ENCODE data around the gene METTL18. TPM values are rescaled to one million over a fixed set of nuclear protein-coding genes. Genes with fewer than 3 reads are reported as not detected.

METTL18 gene
- total RNA-seq, 1 donor from 2014 or later, result 24.2 TPM

DNA sequence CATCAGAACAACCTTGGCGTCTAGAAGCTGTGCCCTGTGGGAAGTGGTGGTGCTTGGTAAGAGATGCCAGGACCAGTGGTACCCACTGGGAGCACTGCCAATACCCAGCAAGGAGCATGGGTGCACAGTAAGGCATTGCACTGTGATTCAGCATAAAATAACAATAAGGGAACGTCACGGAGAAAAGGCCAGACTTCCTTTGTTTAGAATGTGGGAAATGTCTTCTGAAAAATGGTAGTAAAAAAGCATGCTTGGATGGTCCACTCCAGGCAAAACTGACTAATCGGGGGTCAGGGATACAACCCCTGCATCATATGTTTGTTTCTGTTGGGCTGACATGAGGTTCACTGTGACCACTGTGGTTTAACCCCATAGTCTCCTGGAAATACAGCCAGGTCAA lies 14.7 kb downstream of the METTL18 start:
- no peak overlapping the region for H3K27ac ChIP-seq
- no peaks in the 10 kb centered on the region for H3K79me2 ChIP-seq (ENCODE audit: low read depth)
- no peak overlapping the region for H3K4me2 ChIP-seq
- H3K4me3 ChIP-seq, result no peak overlapping the region
- no peaks in the 10 kb centered on the region for H3K27me3 ChIP-seq
- no peak overlapping the region for H3K4me3 Mint-ChIP-seq
- H3K9ac ChIP-seq, result no peak overlapping the region
- TF ChIP-seq EZH2phosphoT487 (IDR thresholded peaks at IDR 0.05) (no peak), EZH2 (IDR thresholded peaks at IDR 0.05) (no peak)
- TF ChIP-seq, protein P1, sequence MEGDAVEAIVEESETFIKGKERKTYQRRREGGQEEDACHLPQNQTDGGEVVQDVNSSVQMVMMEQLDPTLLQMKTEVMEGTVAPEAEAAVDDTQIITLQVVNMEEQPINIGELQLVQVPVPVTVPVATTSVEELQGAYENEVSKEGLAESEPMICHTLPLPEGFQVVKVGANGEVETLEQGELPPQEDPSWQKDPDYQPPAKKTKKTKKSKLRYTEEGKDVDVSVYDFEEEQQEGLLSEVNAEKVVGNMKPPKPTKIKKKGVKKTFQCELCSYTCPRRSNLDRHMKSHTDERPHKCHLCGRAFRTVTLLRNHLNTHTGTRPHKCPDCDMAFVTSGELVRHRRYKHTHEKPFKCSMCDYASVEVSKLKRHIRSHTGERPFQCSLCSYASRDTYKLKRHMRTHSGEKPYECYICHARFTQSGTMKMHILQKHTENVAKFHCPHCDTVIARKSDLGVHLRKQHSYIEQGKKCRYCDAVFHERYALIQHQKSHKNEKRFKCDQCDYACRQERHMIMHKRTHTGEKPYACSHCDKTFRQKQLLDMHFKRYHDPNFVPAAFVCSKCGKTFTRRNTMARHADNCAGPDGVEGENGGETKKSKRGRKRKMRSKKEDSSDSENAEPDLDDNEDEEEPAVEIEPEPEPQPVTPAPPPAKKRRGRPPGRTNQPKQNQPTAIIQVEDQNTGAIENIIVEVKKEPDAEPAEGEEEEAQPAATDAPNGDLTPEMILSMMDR (IDR thresholded peaks at IDR 0.05), result no peak
- no peaks in the 10 kb centered on the region for H3K4me1 Mint-ChIP-seq
- H3K9me3 Mint-ChIP-seq, result no peaks in the 10 kb centered on the region
- H3K4me1 ChIP-seq, result no peaks in the 10 kb centered on the region
- H3F3A ChIP-seq (ENCODE audit: low read depth), result no peaks in the 10 kb centered on the region
- no peak overlapping the region for H3K27ac Mint-ChIP-seq
- no peaks in the 10 kb centered on the region for H3K9me3 ChIP-seq (ENCODE audit: low read depth)
- H3K27me3 Mint-ChIP-seq (ENCODE audit: insufficient read depth, low read depth), result peaks cover 6% of the 10 kb centered on the region
- DNase-seq (ENCODE audit: low spot score), result no peak
- no peaks in the 10 kb centered on the region for H3K36me3 ChIP-seq
- no peaks in the 10 kb centered on the region for H4K20me1 ChIP-seq (ENCODE audit: low read depth)
- no peak overlapping the region for H2AFZ ChIP-seq (replicated peaks)
- H3K36me3 Mint-ChIP-seq, result no peaks in the 10 kb centered on the region

DNA sequence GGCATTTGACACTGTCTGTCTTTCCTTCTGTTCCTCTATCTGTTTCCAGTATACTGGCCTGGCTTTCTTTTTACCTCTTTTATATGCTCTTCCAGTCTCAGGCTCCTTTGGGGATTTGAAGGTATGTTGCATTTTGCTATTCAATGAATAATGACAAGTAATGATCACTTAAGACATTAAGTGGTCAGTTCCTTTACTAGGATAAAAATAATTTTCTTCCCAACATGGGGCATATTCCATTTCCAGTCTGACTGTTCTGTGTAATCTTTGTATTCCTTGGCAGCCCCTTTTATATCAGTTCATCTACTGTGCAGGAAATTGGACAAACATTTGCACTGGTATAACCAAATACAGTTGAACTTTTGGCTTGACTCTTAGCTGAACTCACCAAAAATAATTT lies 15.6 kb downstream of the METTL18 start:
- Mint-ChIP-seq H3K9me3 (no peaks in the 10 kb centered on the region), H3K27me3 (ENCODE audit: insufficient read depth, low read depth) (peaks cover 6% of the 10 kb centered on the region), H3K4me1 (no peaks in the 10 kb centered on the region), H3K4me3 (no peak overlapping the region), H3K27ac (no peak overlapping the region), H3K36me3 (no peaks in the 10 kb centered on the region)
- H3F3A ChIP-seq (ENCODE audit: low read depth), result no peaks in the 10 kb centered on the region
- H4K20me1 ChIP-seq (ENCODE audit: low read depth), result no peaks in the 10 kb centered on the region
- no peaks in the 10 kb centered on the region for H3K36me3 ChIP-seq
- DNase-seq (ENCODE audit: low spot score), result no peak
- no peaks in the 10 kb centered on the region for H3K79me2 ChIP-seq (ENCODE audit: low read depth)
- H3K9ac ChIP-seq, result no peak overlapping the region
- no peaks in the 10 kb centered on the region for H3K4me1 ChIP-seq
- H3K27ac ChIP-seq, result no peak overlapping the region
- H2AFZ ChIP-seq (replicated peaks), result no peak overlapping the region
- TF ChIP-seq EZH2 (IDR thresholded peaks at IDR 0.05) (no peak), EZH2phosphoT487 (IDR thresholded peaks at IDR 0.05) (no peak)
- TF ChIP-seq, protein P1 (IDR thresholded peaks at IDR 0.05), result no peak
- H3K9me3 ChIP-seq (ENCODE audit: low read depth), result no peaks in the 10 kb centered on the region
- H3K4me2 ChIP-seq, result no peak overlapping the region
- no peak overlapping the region for H3K4me3 ChIP-seq
- no peaks in the 10 kb centered on the region for H3K27me3 ChIP-seq

DNA sequence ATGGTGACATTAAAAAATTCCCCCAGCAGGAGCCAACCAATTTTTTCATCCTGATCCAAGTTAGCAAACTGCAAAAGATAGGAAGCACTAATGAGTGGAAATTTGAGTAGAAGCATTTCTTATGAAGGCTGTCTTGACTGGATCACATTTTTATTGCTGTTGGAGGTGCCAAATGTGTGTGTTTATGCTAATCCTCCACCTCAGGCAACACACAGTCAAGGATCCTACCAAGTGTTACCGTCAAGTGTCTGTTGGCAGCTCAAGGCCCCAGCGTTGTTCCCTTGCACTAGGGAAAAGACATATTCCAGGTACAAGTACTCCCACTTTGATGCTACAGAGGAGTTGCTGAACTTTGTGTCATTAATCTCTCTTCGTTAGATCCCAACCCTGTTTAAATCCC lies 18.3 kb downstream of the METTL18 start:
- H3K4me3 Mint-ChIP-seq, result no peak overlapping the region
- Histone ChIP-seq H3K4me1 (no peaks in the 10 kb centered on the region), H3K27ac (no peak overlapping the region), H3K9ac (no peak overlapping the region), H4K20me1 (ENCODE audit: low read depth) (no peaks in the 10 kb centered on the region), H2AFZ (replicated peaks) (no peak overlapping the region), H3K4me2 (no peak overlapping the region), H3K79me2 (ENCODE audit: low read depth) (no peaks in the 10 kb centered on the region), H3K36me3 (no peaks in the 10 kb centered on the region), H3F3A (ENCODE audit: low read depth) (no peaks in the 10 kb centered on the region), H3K4me3 (no peak overlapping the region), H3K27me3 (no peaks in the 10 kb centered on the region), H3K9me3 (ENCODE audit: low read depth) (no peaks in the 10 kb centered on the region)
- DNase-seq (ENCODE audit: low spot score), result no peak
- H3K9me3 Mint-ChIP-seq, result no peaks in the 10 kb centered on the region
- no peaks in the 10 kb centered on the region for H3K36me3 Mint-ChIP-seq
- peaks cover 2% of the 10 kb centered on the region for H3K27me3 Mint-ChIP-seq (ENCODE audit: insufficient read depth, low read depth)
- TF ChIP-seq, protein P1 (IDR thresholded peaks at IDR 0.05), result no peak
- TF ChIP-seq EZH2 (IDR thresholded peaks at IDR 0.05) (no peak), EZH2phosphoT487 (IDR thresholded peaks at IDR 0.05) (no peak)
- H3K27ac Mint-ChIP-seq, result no peak overlapping the region
- no peaks in the 10 kb centered on the region for H3K4me1 Mint-ChIP-seq
